Esophagus squamous epithelium (tissue), 5 donors: ENCODE data around the gene NOB1. TPM values are rescaled to one million over a fixed set of nuclear protein-coding genes. Genes with fewer than 3 reads are reported as not detected.

Experiments used
- DNase-seq: peaks from one replicate; lab custom pipeline; 2025; lab: John Stamatoyannopoulos, UW
- H3K27ac ChIP-seq, 4 donors: fragments of 200-600 bp; sonication (generic); one replicate each; pipeline ENCODE4 v1.5.1; 2016 to 2019; ENCODE audit warnings: mild to moderate bottlenecking in 1 of 4
- H3K27me3 ChIP-seq, 4 donors: fragments of 200-600 bp; sonication (generic); 1 replicate in 3 of 4; 2 replicates in 1 of 4; pipeline versions ENCODE4 v1.5.1 to v1.6.0; 2017 to 2021; ENCODE audit warnings: antibody characterized with exemption in 1 of 4
- H3K36me3 ChIP-seq, 3 donors: fragments of 200-600 bp; sonication (generic); one replicate each; pipeline ENCODE4 v1.5.1; 2016 to 2019
- H3K4me1 ChIP-seq, 3 donors: fragments of 200-600 bp; sonication (generic); one replicate each; pipeline ENCODE4 v1.5.1; 2017 to 2019
- H3K4me3 ChIP-seq, 4 donors: fragments of 200-600 bp; sonication (generic); 1 replicate in 3 of 4; 2 replicates in 1 of 4; pipeline ENCODE4 v1.5.1; 2016 to 2019; ENCODE audit warnings: mild to moderate bottlenecking in 2 of 4, moderate library complexity in 1 of 4
- H3K9me3 ChIP-seq, 3 donors: fragments of 200-600 bp; sonication (generic); one replicate each; pipeline ENCODE4 v1.5.1; 2016 to 2019
- CTCF ChIP-seq, 6 experiments: fragments of 450-650 bp in 4 of 6; fragments of 200-600 bp in 2 of 6; sonication (generic) in 2 of 6; IDR thresholded peaks; one replicate each; pipeline ENCODE4 v1.5.1; 2016 to 2019; ENCODE audit warnings: antibody characterized with exemption in 6 of 6, mild to moderate bottlenecking in 4 of 6, moderate library complexity in 4 of 6
- POLR2A ChIP-seq, 4 donors: fragments of 450-650 bp; IDR thresholded peaks; one replicate each; pipeline ENCODE4 v1.6.1; 2017; ENCODE audit warnings: antibody characterized with exemption in 4 of 4, mild to moderate bottlenecking in 4 of 4, moderate library complexity in 3 of 4
- WGBS, 2 donors: methylation state at CpG; one replicate each; pipeline ENCODE4 v1.1.5; 2018; 5-methylcytosine and 5-hydroxymethylcytosine counted together
- intact Hi-C: fragments of 100-400 bp; cut with DNase I; formaldehyde crosslinking; loops from one replicate; pipeline ENCODE4 v1.15.0; 2022
- total RNA-seq, 4 donors: library from RNA; depleted of rRNA; stranded (reverse); fragments of >200 nt; gene quantifications; one replicate each; pipeline ENCODE4 v1.1.0, GENCODE V29; 2016
- donor health status: DM: yes; HTN: yes; CAD: no.

The NOB1 gene
- total RNA-seq, 4 donors from 2014 or later = 34.4 to 55.1 (median 45.2) TPM

GRCh38 chr16:69721441-69721957 lies 33.2 kb downstream of the NOB1 start:
- no peak overlapping the region for H3K4me3 ChIP-seq
- no peak overlapping the region for H3K27ac ChIP-seq
- H3K9me3 ChIP-seq = no peaks in the 10 kb centered on the region
- intact Hi-C loops = no loop called here
- peaks cover 3 to 41% (median 6%) of the 10 kb centered on the region in 3 donors for H3K36me3 ChIP-seq
- peaks cover 4 to 35% (median 14%) of the 10 kb centered on the region in 3 donors for H3K4me1 ChIP-seq
- no peaks in the 10 kb centered on the region for H3K27me3 ChIP-seq
- 87 to 92% methylated on average over 6 of the region's 6 CpGs for WGBS, 2 donors
- TF ChIP-seq POLR2A (IDR thresholded peaks at IDR 0.05) (no peak), CTCF (IDR thresholded peaks at IDR 0.05) (no peak)
- no peak for DNase-seq

GRCh38 chr16:69720822-69721430 lies 33.8 kb downstream of the NOB1 start:
- no peak for DNase-seq
- intact Hi-C loops = no loop called here
- Histone ChIP-seq H3K9me3 (no peaks in the 10 kb centered on the region), H3K27me3 (no peaks in the 10 kb centered on the region), H3K4me3 (no peak overlapping the region), H3K27ac (no peak overlapping the region), H3K36me3 (peaks cover 6 to 47% (median 6%) of the 10 kb centered on the region in 3 donors), H3K4me1 (peaks cover 4 to 31% (median 14%) of the 10 kb centered on the region in 3 donors)
- WGBS, 2 donors = 86 to 89% methylated on average over 10 of the region's 10 CpGs
- TF ChIP-seq CTCF (IDR thresholded peaks at IDR 0.05) = no peak
- no peak for TF ChIP-seq POLR2A (IDR thresholded peaks at IDR 0.05)

GRCh38 chr16:69718111-69718764 lies 36.5 kb downstream of the NOB1 start:
- 89 to 97% methylated on average over 4 to 8 of the region's 10 CpGs for WGBS, 2 donors
- no peaks in the 10 kb centered on the region for H3K27me3 ChIP-seq
- no peak for TF ChIP-seq CTCF (IDR thresholded peaks at IDR 0.05)
- no peak for TF ChIP-seq POLR2A (IDR thresholded peaks at IDR 0.05)

GRCh38 chr16:69717066-69717465 lies 37.7 kb downstream of the NOB1 start:
- H3K27me3 ChIP-seq = no peaks in the 10 kb centered on the region
- TF ChIP-seq CTCF (IDR thresholded peaks at IDR 0.05) (no peak), POLR2A (IDR thresholded peaks at IDR 0.05) (no peak)
- intact Hi-C loops = no loop called here
- WGBS, 2 donors = 79 to 81% methylated on average over 6 of the region's 6 CpGs
- H3K4me1 ChIP-seq = peaks cover 0 to 11% (median 0%) of the 10 kb centered on the region in 3 donors
- no peaks in the 10 kb centered on the region for H3K9me3 ChIP-seq
- H3K4me3 ChIP-seq = no peak overlapping the region
- no peak for DNase-seq
- no peak overlapping the region for H3K27ac ChIP-seq
- peaks cover 17 to 79% (median 37%) of the 10 kb centered on the region in 3 donors for H3K36me3 ChIP-seq

More at GRCh38 chr16:69718111-69718764, 36.5 kb downstream of the NOB1 start:
- Histone ChIP-seq H3K9me3 (no peaks in the 10 kb centered on the region), H3K36me3 (peaks cover 13 to 74% (median 25%) of the 10 kb centered on the region in 3 donors), H3K27ac (no peak overlapping the region), H3K4me1 (peaks cover 0 to 4% (median 0%) of the 10 kb centered on the region in 3 donors), H3K4me3 (no peak overlapping the region)
- no peak for DNase-seq
- intact Hi-C loops = no loop called here
